ENCODE data around the gene TRIM47. TPM values are rescaled to one million over a fixed set of nuclear protein-coding genes. Genes with fewer than 3 reads are reported as not detected.
A peak's percentile ranks its signal among the peaks of the same experiment; 100 is the strongest.

The TRIM47 gene
- total and polyA plus RNA-seq, 2 of the 13 experiments (the other 11 are each of a cell fraction or from before 2014, with no cell fraction given): 33.5 to 82.0 TPM

DNA sequence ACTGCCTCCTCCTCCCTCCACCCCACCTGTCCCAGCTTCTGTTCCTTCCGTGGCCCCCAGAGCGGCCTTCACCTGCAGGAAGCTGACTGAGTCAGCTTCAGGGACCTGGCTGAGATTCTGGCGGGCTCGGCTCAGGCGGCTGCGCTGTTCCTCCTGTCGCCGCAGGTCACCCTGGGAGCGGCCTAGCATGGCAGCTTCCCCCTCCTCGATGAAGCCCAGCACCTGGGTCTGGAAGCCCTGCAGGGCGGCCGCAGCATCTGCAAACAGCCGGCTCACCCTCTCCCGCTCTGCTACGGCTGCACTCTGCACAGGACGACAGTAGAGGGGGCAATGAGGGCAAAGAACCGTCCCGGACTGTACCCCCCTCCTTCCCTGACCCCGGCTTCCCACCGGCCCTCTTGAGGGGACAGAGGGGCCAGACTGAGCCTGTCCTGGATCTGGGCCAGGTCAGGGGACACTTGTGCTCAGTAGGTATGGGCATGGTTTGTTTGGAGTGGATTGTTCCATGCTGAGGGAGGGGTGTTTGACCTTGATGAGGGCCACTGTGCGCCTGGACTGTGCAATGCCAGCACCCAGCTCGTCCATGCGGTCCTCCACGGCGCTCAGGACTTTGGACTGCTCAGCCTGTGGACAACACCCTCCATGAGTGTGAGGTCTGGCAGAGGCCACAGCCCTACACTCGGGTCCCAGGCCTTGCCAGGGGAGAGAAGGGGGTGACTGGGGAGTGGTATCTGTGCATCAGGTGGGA, 2.0 kb downstream of the TRIM47 start (continued):
- TF ChIP-seq ZNF546 (CRISPR knock-in tag; conservative IDR thresholded peaks at IDR 0.05) (no peak), NFE2L1 (CRISPR knock-in tag; IDR thresholded peaks at IDR 0.05; ENCODE audit: borderline replicate concordance) (no peak; the same call in 1 of the 2 replicates), ADNP (CRISPR knock-in tag; IDR thresholded peaks at IDR 0.05) (no peak), SAFB2 (CRISPR knock-in tag; IDR thresholded peaks at IDR 0.05; ENCODE audit: borderline replicate concordance, low read depth) (no peak; the same call in none of the 2 replicates), MYC (CRISPR knock-in tag; IDR thresholded peaks at IDR 0.05; ENCODE audit: borderline replicate concordance) (peak; percentile 99), NBN (conservative IDR thresholded peaks at IDR 0.05) (no peak), ISX (CRISPR knock-in tag; conservative IDR thresholded peaks at IDR 0.05) (no peak), ZNF713 (CRISPR knock-in tag; IDR thresholded peaks at IDR 0.05) (no peak), ZNF598 (CRISPR knock-in tag; IDR thresholded peaks at IDR 0.05; ENCODE audit: borderline replicate concordance) (no peak), HNRNPLL (IDR thresholded peaks at IDR 0.05; ENCODE audit: low read depth, low read length, poor library complexity, severe bottlenecking) (no peak), PAX8 (CRISPR knock-in tag; IDR thresholded peaks at IDR 0.05; ENCODE audit: borderline replicate concordance) (0 out of 2 replicates have a peak, but pooled peaks have one; percentile 77), SMARCE1 (IDR thresholded peaks at IDR 0.05; ENCODE audit: borderline replicate concordance) (no peak), ONECUT2 (CRISPR knock-in tag; IDR thresholded peaks at IDR 0.05) (peak; percentile 17; the same call in 1 of the 2 replicates), IRF2 (CRISPR knock-in tag; IDR thresholded peaks at IDR 0.05) (peak; percentile 97), PITX1 (CRISPR knock-in tag; IDR thresholded peaks at IDR 0.05) (peak; percentile 94), RBAK (CRISPR knock-in tag; IDR thresholded peaks at IDR 0.05) (peak; percentile 48; the same call in 1 of the 2 replicates), FOXM1 (CRISPR knock-in tag; IDR thresholded peaks at IDR 0.05) (no peak), SRF (IDR thresholded peaks at IDR 0.05; ENCODE audit: low read depth, low read length) (no peak), TEAD3 (CRISPR knock-in tag; optimal IDR thresholded peaks at IDR 0.05; ENCODE audit: borderline replicate concordance) (peak; percentile 86), POLR2AphosphoS5 (IDR thresholded peaks at IDR 0.05; ENCODE audit: low read depth, low read length) (peak; percentile 98), ZNF589 (CRISPR knock-in tag; conservative IDR thresholded peaks at IDR 0.05) (no peak; the same call in 1 of the 2 replicates), ZNF274 (CRISPR knock-in tag; IDR thresholded peaks at IDR 0.05) (peak; percentile 54)
- TF ChIP-seq, protein P1, sequence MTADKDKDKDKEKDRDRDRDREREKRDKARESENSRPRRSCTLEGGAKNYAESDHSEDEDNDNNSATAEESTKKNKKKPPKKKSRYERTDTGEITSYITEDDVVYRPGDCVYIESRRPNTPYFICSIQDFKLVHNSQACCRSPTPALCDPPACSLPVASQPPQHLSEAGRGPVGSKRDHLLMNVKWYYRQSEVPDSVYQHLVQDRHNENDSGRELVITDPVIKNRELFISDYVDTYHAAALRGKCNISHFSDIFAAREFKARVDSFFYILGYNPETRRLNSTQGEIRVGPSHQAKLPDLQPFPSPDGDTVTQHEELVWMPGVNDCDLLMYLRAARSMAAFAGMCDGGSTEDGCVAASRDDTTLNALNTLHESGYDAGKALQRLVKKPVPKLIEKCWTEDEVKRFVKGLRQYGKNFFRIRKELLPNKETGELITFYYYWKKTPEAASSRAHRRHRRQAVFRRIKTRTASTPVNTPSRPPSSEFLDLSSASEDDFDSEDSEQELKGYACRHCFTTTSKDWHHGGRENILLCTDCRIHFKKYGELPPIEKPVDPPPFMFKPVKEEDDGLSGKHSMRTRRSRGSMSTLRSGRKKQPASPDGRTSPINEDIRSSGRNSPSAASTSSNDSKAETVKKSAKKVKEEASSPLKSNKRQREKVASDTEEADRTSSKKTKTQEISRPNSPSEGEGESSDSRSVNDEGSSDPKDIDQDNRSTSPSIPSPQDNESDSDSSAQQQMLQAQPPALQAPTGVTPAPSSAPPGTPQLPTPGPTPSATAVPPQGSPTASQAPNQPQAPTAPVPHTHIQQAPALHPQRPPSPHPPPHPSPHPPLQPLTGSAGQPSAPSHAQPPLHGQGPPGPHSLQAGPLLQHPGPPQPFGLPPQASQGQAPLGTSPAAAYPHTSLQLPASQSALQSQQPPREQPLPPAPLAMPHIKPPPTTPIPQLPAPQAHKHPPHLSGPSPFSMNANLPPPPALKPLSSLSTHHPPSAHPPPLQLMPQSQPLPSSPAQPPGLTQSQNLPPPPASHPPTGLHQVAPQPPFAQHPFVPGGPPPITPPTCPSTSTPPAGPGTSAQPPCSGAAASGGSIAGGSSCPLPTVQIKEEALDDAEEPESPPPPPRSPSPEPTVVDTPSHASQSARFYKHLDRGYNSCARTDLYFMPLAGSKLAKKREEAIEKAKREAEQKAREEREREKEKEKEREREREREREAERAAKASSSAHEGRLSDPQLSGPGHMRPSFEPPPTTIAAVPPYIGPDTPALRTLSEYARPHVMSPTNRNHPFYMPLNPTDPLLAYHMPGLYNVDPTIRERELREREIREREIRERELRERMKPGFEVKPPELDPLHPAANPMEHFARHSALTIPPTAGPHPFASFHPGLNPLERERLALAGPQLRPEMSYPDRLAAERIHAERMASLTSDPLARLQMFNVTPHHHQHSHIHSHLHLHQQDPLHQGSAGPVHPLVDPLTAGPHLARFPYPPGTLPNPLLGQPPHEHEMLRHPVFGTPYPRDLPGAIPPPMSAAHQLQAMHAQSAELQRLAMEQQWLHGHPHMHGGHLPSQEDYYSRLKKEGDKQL (CRISPR knock-in tag; IDR thresholded peaks at IDR 0.05; ENCODE audit: low read depth): 0 out of 2 replicates have a peak, but pooled peaks have one; percentile 43
- TF ChIP-seq, protein P2, sequence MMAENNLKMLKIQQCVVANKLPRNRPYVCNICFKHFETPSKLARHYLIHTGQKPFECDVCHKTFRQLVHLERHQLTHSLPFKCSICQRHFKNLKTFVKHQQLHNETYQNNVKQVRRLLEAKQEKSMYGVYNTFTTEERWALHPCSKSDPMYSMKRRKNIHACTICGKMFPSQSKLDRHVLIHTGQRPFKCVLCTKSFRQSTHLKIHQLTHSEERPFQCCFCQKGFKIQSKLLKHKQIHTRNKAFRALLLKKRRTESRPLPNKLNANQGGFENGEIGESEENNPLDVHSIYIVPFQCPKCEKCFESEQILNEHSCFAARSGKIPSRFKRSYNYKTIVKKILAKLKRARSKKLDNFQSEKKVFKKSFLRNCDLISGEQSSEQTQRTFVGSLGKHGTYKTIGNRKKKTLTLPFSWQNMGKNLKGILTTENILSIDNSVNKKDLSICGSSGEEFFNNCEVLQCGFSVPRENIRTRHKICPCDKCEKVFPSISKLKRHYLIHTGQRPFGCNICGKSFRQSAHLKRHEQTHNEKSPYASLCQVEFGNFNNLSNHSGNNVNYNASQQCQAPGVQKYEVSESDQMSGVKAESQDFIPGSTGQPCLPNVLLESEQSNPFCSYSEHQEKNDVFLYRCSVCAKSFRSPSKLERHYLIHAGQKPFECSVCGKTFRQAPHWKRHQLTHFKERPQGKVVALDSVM (CRISPR knock-in tag; IDR thresholded peaks at IDR 0.05): no peak

All from HepG2 (cell line).